Upper lobe of left lung (tissue), 4 donors: ENCODE results near the gene FNDC1.

Experiments used
- CTCF ChIP-seq, 6 experiments: fragments of 450-650 bp in 4 of 6; fragments of 200-600 bp in 2 of 6; sonication (generic) in 2 of 6; IDR thresholded peaks; one replicate each; pipeline ENCODE4 v1.5.1; 2016 to 2019; ENCODE audit warnings: antibody characterized with exemption in 6 of 6
- EP300 ChIP-seq, 4 donors: sonication (generic); formaldehyde crosslinking; IDR thresholded peaks; one replicate each; pipeline ENCODE4 v1.5.1; 2017; ENCODE audit warnings: antibody characterized with exemption in 4 of 4, control low read depth in 2 of 4

DNA sequence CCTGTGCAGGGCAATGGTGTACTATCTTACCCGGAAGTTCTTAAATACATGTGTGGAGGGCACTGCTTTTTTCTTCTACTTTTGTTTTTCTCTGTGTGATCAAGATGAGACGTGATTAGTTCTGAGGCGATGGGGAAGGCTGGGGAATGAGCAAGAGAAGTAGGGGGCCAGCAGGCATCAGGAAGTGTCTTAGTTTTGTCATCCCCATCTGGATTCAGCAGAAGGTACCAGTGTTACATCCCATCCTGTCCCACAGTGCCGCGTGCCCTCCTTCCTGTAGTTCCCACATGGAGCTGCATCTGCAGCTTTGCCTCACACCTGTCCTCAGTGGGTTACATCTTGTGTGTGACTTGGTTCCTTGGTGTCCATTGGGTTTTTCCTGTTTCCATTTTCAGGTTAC, 86.9 kb downstream of the FNDC1 start:
- TF ChIP-seq CTCF (IDR thresholded peaks at IDR 0.05) (no peak), EP300 (IDR thresholded peaks at IDR 0.05) (no peak)
